ENCODE measurements around the gene ABHD6.

GRCh38 chr3:58198804-58199203, 38.8 kb upstream of the ABHD6 start:
- TF ChIP-seq POLR2AphosphoS5 (IDR thresholded peaks at IDR 0.05), result no peak
- no peak for TF ChIP-seq CTCF (IDR thresholded peaks at IDR 0.05)
- no peak for TF ChIP-seq EP300 (IDR thresholded peaks at IDR 0.05)
- no peak for TF ChIP-seq POLR2A (IDR thresholded peaks at IDR 0.05)
